ENCODE measurements around the gene CDC26. TPM values are rescaled to one million over a fixed set of nuclear protein-coding genes. Genes with fewer than 3 reads are reported as not detected.

Gene CDC26
- total and polyA plus RNA-seq, 10 of the 15 experiments (the other 5 are each of a cell fraction or from before 2014, with no cell fraction given) = 28.2 to 156 (median 61.5) TPM

DNA sequence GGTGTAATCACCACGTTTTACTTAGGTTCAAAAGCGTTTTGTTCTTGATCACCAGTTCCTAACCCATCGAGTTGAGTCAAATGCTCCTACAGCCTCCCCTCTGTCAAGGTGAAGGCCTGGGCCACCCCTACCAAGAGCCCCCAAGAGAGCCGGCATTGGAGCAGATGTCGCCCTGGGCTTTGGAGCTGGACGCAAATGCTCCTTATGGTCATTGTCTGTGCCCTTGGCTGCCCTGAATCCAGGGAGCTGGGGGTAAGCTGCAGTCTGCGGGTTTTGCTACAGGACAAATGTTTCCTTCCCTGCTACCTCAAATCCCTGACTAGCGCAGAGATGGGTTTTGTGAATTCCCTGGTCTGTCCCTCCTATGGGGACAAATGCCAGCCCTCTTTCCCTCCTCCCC is 22.9 kb upstream of the CDC26 start:
- 59% methylated on average over 8 of the region's 8 CpGs for WGBS (ENCODE audit: insufficient coverage, insufficient replicate concordance, low lambda C conversion rate, missing lambda C conversion rate)
- BruUV-seq (replicated peaks) = no TSS peak
- SMC1A ChIA-PET (ENCODE audit: uncharacterized antibody, unreplicated experiment) = no interaction called here
- Histone ChIP-seq H3K9ac (ENCODE audit: control insufficient read depth, insufficient read depth, low read length) (no peak overlapping the region), H3K36me3 (ENCODE audit: control insufficient read depth in 2 of 2, insufficient read depth in 2 of 2, low read length in 1 of 2) (peaks cover 0 to 1% of the 10 kb centered on the region in 2 experiments; a peak in 3 of 4 replicates), H3K79me2 (ENCODE audit: control insufficient read depth, insufficient read depth, low read length) (no peaks in the 10 kb centered on the region), H3K4me2 (ENCODE audit: control insufficient read depth, insufficient read depth) (no peak overlapping the region), H3K27ac (ENCODE audit: control insufficient read depth, insufficient read depth) (no peak overlapping the region), H3K4me3 (no peak overlapping the region), H3K4me1 (ENCODE audit: control insufficient read depth, insufficient read depth, low read length) (no peaks in the 10 kb centered on the region), H3K27me3 (replicated peaks in 1 of 2; ENCODE audit: control insufficient read depth in 2 of 2, insufficient read depth in 2 of 2, low read length in 1 of 2) (no peaks in the 10 kb centered on the region; a peak in 1 of 4 replicates), H4K20me1 (ENCODE audit: control insufficient read depth, insufficient read depth) (no peaks in the 10 kb centered on the region), H3K9me3 (replicated peaks; ENCODE audit: control insufficient read depth, insufficient read depth, low read length) (no peaks in the 10 kb centered on the region), H2AFZ (ENCODE audit: control insufficient read depth, low read depth, low read length) (no peak overlapping the region)
- intact Hi-C loops (cut with micrococcal nuclease; ENCODE audit: unreplicated experiment) (no loop called here), in situ Hi-C loops (cut with MboI) (no loop called here)
- RAD21 ChIA-PET (ENCODE audit: unreplicated experiment) = no interaction called here
- TF ChIP-seq PAX5 (IDR thresholded peaks at IDR 0.05; ENCODE audit: borderline replicate concordance, low read depth, low read length) (no peak), NR2F1 (conservative IDR thresholded peaks at IDR 0.05) (no peak), CBFB (IDR thresholded peaks at IDR 0.05; ENCODE audit: low read depth) (no peak), SMAD5 (IDR thresholded peaks at IDR 0.05; ENCODE audit: low read depth) (no peak), CEBPB (IDR thresholded peaks at IDR 0.05; ENCODE audit: borderline replicate concordance in 1 of 2, low read depth in 2 of 2, low read length in 2 of 2) (no peak), ZBED1 (IDR thresholded peaks at IDR 0.05; ENCODE audit: borderline replicate concordance) (no peak), YY1 (IDR thresholded peaks at IDR 0.05; ENCODE audit: low read depth, low read length) (no peak), PRDM15 (CRISPR knock-in tag; IDR thresholded peaks at IDR 0.05) (no peak), RAD51 (IDR thresholded peaks at IDR 0.05) (no peak), NR2C2 (IDR thresholded peaks at IDR 0.05; ENCODE audit: borderline replicate concordance, control insufficient read depth, insufficient read length, low read depth) (no peak), NFXL1 (IDR thresholded peaks at IDR 0.05; ENCODE audit: borderline replicate concordance) (no peak), CHD2 (IDR thresholded peaks at IDR 0.05; ENCODE audit: borderline replicate concordance, low read depth, low read length) (no peak), EED (IDR thresholded peaks at IDR 0.05; ENCODE audit: low read depth) (no peak), RUNX3 (IDR thresholded peaks at IDR 0.05; ENCODE audit: low read length) (no peak), ATF2 (IDR thresholded peaks at IDR 0.05; ENCODE audit: low read length) (no peak), PKNOX1 (IDR thresholded peaks at IDR 0.05) (no peak), MYB (IDR thresholded peaks at IDR 0.05; ENCODE audit: borderline replicate concordance, low read depth, low read length) (no peak), POLR2AphosphoS2 (IDR thresholded peaks at IDR 0.05; ENCODE audit: low read depth, low read length) (no peak)
- ATAC-seq = no peak
- DNase-seq (ENCODE audit: low read depth, low spot score) = no peak
- CTCF ChIA-PET = no interaction called here
- no peak for FAIRE-seq
- POLR2A ChIA-PET = no interaction called here

Measured in GM12878 (cell line).